ENCODE results near the gene CCDC185.

CCDC185 gene

GRCh38 chr1:223393275-223394214, at the start of gene CCDC185:
Gene CCDC185 (plus strand): TSS chr1:223393415. CDS start chr1:223393476, 61 bp downstream.
- no peak for TF ChIP-seq POLR2A (IDR thresholded peaks at IDR 0.05; ENCODE audit: low read length)
- TF ChIP-seq GATA1 (IDR thresholded peaks at IDR 0.05; ENCODE audit: low read depth, low read length) = no peak
- DNase-seq = no peak

GRCh38 chr1:223343692-223344091, 49.5 kb upstream of the CCDC185 start:
- DNase-seq = no peak
- TF ChIP-seq GATA1 (IDR thresholded peaks at IDR 0.05; ENCODE audit: low read depth, low read length) = no peak
- TF ChIP-seq POLR2A (IDR thresholded peaks at IDR 0.05; ENCODE audit: low read length) = no peak

- DNase-seq = no peak
- no peak for TF ChIP-seq POLR2A (IDR thresholded peaks at IDR 0.05; ENCODE audit: low read length)
- no peak for TF ChIP-seq GATA1 (IDR thresholded peaks at IDR 0.05; ENCODE audit: low read depth, low read length)
These were observed 48.7 kb upstream of the CCDC185 start for GRCh38 chr1:223344491-223344890.

- no peak for DNase-seq
- no peak for TF ChIP-seq POLR2A (IDR thresholded peaks at IDR 0.05; ENCODE audit: low read length)
- TF ChIP-seq GATA1 (IDR thresholded peaks at IDR 0.05; ENCODE audit: low read depth, low read length) = no peak
These were observed 47.5 kb upstream of the CCDC185 start for GRCh38 chr1:223345720-223346119.

- no peak for DNase-seq
- TF ChIP-seq GATA1 (IDR thresholded peaks at IDR 0.05; ENCODE audit: low read depth, low read length) (no peak), POLR2A (IDR thresholded peaks at IDR 0.05; ENCODE audit: low read length) (no peak)
These were observed 46.9 kb upstream of the CCDC185 start for GRCh38 chr1:223346311-223346710.

- DNase-seq = no peak
- TF ChIP-seq POLR2A (IDR thresholded peaks at IDR 0.05; ENCODE audit: low read length) = no peak
- TF ChIP-seq GATA1 (IDR thresholded peaks at IDR 0.05; ENCODE audit: low read depth, low read length) = no peak
These were observed 45.6 kb upstream of the CCDC185 start for GRCh38 chr1:223347583-223347982.

GRCh38 chr1:223348439-223348838, 44.8 kb upstream of the CCDC185 start:
- TF ChIP-seq GATA1 (IDR thresholded peaks at IDR 0.05; ENCODE audit: low read depth, low read length) (no peak), POLR2A (IDR thresholded peaks at IDR 0.05; ENCODE audit: low read length) (no peak)
- no peak for DNase-seq

- no peak for DNase-seq
- TF ChIP-seq GATA1 (IDR thresholded peaks at IDR 0.05; ENCODE audit: low read depth, low read length) (no peak), POLR2A (IDR thresholded peaks at IDR 0.05; ENCODE audit: low read length) (no peak)
These were observed 44.0 kb upstream of the CCDC185 start for GRCh38 chr1:223349241-223349640.

- DNase-seq = no peak
- TF ChIP-seq GATA1 (IDR thresholded peaks at IDR 0.05; ENCODE audit: low read depth, low read length) = no peak
- TF ChIP-seq POLR2A (IDR thresholded peaks at IDR 0.05; ENCODE audit: low read length) = no peak
These were observed 42.8 kb upstream of the CCDC185 start for GRCh38 chr1:223350361-223350908.

GRCh38 chr1:223352944-223353343, 40.3 kb upstream of the CCDC185 start:
- no peak for DNase-seq
- TF ChIP-seq GATA1 (IDR thresholded peaks at IDR 0.05; ENCODE audit: low read depth, low read length) = no peak
- no peak for TF ChIP-seq POLR2A (IDR thresholded peaks at IDR 0.05; ENCODE audit: low read length)

DNA sequence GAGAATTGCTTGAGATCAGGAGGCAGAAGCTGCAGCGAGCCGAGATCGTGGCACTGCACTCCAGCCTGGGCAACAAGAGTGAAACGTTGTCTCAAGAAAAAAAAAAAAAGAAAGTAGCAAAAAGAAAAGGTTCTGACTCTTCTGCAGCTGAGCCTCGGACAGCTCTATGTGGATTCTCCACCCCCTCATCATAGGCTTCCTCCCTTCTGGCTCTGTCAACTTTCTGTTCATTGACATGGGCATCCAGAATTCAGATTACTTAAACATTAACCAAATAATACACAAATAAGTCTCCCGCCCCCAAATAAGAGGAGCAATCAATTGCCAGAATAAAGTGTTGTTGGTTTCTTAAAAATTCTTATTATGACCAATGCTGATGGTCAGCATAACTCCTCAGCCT, 39.3 kb upstream of the CCDC185 start:
- no peak for TF ChIP-seq GATA1 (IDR thresholded peaks at IDR 0.05; ENCODE audit: low read depth, low read length)
- DNase-seq = no peak

GRCh38 chr1:223355699-223356098, 37.5 kb upstream of the CCDC185 start:
- TF ChIP-seq GATA1 (IDR thresholded peaks at IDR 0.05; ENCODE audit: low read depth, low read length) (no peak), POLR2A (IDR thresholded peaks at IDR 0.05; ENCODE audit: low read length) (no peak)
- no peak for DNase-seq

DNA sequence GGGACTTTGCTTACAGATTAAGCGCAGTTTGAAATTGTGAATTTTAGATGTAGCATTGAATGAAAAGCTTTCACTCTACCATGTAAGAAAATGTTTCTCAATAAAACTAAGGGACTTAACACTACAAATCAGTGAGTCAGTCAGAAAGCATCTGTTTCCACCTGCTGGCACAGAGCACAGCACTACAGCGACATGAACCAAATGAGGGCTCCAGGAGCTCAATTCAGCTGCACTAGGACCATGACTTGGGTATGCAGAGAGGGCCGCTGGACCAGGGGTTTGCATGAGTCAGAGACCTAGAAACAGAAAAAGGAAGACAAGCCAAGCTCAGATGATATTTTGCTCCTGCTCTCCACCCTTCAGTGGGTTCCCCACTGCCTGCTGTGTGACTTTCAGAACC, 34.4 kb upstream of the CCDC185 start:
- no peak for TF ChIP-seq GATA1 (IDR thresholded peaks at IDR 0.05; ENCODE audit: low read depth, low read length)
- TF ChIP-seq POLR2A (IDR thresholded peaks at IDR 0.05; ENCODE audit: low read length) = no peak
- DNase-seq = no peak

GRCh38 chr1:223363057-223363855, 30.0 kb upstream of the CCDC185 start:
- TF ChIP-seq POLR2A (IDR thresholded peaks at IDR 0.05; ENCODE audit: low read length) = no peak
- TF ChIP-seq GATA1 (IDR thresholded peaks at IDR 0.05; ENCODE audit: low read depth, low read length) = no peak
- DNase-seq = no peak

All from erythroblast (primary cell).